DMS53 treated with DMSO at 0.1 percent for 48 hours (cell line): ENCODE measurements around the gene THRA.

Experiments
- DNase-seq: peaks from one replicate; lab custom pipeline; 2025; ENCODE audit not compliant: unreplicated experiment; lab: John Stamatoyannopoulos, UW

Gene THRA

DNA sequence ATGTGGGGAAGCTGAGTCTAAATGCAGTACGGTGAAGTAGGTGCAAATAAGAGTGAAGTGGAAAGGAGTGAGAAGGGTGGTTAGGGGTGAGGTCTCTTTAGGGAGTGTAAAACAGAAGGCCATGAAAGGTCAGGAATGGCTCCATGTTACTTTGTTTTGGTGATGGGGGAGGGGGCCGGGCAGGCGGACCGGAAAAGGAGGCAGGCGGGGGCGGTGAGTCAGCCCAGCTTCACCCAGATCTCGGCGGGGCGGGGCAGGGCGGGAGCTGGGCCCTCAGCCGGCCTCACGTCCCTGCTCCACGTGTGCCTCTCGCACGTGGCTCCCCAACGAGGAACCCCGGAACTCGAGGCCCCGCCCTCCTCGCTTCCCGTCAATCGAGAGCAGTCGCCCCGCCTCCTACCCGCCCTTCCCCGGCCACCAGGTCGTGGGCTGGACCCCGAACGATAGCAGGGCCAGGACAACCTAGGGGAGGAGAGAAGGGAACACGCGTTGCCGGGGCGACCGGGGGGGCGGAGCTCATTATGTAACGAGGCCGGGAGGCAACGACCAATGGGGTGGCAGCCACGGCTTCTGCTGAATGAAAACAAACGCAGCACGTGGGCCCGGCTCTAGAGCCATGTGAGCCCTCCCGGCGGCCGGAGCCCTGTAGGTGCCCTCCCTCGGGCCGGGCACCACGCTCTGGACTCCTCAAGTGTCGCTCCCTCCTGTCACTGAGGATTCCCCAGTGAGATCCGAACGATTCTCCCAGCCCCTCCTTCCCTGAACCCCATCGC is 36.3 kb downstream of the THRA start:
- peak; percentile 86 for DNase-seq

DNA sequence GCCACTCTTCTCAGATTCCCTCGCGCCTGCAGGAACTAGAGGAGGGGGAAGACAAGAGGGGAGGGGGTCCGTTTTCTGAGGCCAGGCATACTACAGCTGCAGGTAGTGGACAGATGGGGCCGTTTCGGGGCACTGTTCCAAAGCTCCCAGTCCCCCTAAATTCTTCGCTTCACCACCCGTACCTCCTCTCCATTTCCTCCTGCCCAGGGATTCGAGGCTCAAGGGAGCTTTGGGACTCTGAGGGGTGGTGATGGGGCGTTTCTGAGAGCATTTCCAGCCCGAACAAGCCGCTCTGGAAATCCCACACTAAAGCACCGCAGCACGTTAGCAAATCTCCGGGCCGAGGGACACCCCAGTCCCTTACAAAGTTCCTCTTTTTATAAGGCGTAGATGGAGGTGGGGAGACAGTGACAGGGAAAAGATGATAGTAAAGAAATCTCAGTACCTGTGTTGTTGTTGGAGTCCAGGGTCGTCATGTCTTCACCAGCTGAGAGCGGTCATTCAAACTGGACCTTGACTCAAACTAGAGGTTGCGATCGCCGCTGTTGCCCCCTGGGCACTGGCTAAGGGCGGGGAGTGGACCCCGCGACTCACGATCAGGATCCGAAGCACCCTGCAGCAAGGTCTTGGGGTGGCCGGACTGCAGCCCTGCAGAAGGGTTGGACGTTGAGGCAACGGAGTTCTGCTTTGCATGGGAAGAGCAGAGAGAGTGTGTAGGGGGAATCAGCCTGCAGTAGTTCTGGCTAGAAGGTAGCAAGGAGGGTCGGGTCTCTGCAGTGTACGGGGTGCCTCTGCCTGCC is 37.1 kb downstream of the THRA start:
- DNase-seq: no peak

DNA sequence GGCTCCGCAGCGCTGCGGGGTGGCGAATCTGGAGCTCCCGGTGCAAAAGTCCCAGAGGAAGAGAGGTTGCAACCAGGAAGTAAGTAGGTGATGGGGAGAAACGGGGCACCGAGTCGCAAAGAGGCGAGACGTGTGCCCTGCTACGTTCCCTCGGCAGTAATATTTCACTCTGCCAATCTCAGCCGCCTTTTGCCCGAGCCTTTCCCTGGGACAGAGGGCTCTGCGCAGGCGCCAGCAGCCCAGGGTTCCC is 37.6 kb downstream of the THRA start, which contains the start of gene NR1D1:
NR1D1 (minus strand) TSS at position 171 of the 250 bp plus-strand sequence. CDS start 495 bp downstream, outside the sequence.
- DNase-seq: no peak

GRCh38 chr17:40100669-40101366 is 38.1 kb downstream of the THRA start:
- DNase-seq: peak; percentile 88

DNA sequence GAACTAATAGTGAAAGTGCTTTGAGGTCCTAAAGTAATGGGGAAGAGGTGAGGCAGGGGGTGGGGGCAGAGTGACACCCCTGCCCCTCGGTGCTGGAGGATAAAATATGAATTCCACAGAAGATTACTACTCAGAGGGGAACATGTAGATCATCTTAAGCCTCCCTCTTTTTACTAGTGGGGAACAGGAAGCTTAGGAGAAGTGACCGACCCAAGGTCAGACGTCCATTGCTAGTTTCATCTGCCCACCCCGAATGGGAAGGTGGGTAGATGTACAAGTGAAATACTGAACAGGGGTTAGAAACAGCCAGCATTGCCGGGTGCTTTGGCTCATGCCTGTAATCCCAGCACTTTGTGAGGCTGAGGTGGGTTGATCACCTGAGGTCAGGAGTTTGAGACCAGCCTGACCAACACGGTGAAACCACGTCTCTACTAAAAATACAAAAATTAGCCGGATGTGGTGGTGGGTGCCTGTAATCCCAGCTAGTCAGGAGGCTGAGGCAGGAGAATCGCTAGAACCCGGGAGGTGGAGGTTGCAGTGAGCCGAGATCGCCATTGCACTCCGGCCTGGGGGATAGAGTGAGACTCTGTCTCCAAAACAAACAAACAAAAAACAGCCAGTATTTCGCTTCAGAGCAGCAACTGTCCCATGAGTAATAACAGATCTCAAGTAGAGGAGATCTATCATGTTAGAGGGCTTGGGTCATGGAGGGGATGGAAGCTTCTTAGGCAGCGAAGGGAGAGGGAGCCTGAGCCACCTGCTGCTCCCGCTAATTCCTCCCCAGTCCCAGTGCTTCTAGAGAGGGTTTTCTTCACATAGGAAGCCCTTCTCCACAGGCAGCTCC is 38.8 kb downstream of the THRA start:
- no peak for DNase-seq

GRCh38 chr17:40103071-40103661 is 40.4 kb downstream of the THRA start:
- DNase-seq: no peak

DNA sequence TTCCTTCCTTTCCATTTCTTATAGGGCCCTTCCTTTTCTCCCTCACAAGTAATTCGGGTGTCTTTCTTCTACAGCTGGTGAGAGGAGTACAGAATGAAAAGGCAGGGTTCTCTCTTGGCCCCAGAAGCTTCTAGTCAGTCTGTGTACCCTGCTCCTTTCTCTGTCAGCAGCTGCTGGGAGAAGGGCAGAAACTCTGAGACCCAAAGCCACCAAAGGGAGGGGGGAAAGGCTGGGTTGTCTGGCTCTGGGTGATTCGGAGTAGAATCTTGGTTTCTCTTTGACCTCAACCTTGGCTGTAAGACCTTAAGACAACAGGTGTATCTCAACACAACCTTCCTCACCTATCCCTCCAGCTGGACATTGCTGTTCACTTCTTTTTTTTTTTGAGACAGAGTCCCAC is 40.9 kb downstream of the THRA start:
- DNase-seq: no peak

- DNase-seq: no peak
Observed at GRCh38 chr17:40104594-40105486, 42.1 kb downstream of the THRA start.

- DNase-seq: no peak
Observed at GRCh38 chr17:40105861-40106759, 43.3 kb downstream of the THRA start.

GRCh38 chr17:40106760-40107521 is 44.2 kb downstream of the THRA start:
- DNase-seq: no peak

GRCh38 chr17:40107522-40108174 is 44.9 kb downstream of the THRA start:
- no peak for DNase-seq

DNA sequence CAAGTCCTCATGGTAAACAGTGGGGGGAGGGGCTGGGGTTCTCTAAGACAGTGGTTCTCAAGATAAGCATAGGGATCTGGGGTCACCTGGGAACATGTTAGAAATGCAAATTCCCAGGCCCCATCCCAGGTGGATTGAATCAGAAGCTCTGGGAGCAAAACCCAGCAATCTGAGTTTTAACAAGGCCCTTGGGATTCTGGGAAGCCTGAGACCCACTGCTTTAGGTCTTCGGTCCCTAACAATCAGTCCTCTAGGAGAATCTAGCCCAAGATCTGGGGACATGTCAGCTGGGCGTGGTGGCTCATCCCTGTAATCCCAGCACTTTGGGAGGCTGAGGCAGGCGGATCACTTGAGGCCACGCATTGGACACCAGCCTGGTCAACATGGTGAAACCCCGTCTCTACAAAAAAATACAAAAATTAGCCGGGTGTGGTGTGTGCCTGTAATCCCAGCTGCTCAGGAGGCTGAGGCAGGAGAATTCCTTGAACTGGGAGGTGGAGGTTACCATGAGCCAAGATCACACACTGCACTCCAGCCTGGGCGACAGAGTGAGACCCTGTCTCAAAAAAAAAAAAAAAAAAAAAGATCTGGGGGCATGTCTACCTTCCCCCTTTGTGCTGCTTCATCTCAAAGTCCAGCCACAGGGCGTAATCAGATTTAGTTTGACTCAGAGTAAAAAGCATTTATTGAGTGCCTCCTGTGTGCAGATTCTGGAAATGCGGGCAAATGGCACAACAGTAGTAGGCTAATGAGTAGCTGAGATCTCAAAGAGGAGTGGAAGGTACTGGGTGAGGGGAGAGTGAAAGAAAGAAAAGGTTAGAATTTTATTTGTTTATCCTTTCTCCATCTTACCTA is 46.4 kb downstream of the THRA start:
- DNase-seq: no peak

GRCh38 chr17:40110026-40110845 is 47.5 kb downstream of the THRA start:
- DNase-seq: no peak

DNA sequence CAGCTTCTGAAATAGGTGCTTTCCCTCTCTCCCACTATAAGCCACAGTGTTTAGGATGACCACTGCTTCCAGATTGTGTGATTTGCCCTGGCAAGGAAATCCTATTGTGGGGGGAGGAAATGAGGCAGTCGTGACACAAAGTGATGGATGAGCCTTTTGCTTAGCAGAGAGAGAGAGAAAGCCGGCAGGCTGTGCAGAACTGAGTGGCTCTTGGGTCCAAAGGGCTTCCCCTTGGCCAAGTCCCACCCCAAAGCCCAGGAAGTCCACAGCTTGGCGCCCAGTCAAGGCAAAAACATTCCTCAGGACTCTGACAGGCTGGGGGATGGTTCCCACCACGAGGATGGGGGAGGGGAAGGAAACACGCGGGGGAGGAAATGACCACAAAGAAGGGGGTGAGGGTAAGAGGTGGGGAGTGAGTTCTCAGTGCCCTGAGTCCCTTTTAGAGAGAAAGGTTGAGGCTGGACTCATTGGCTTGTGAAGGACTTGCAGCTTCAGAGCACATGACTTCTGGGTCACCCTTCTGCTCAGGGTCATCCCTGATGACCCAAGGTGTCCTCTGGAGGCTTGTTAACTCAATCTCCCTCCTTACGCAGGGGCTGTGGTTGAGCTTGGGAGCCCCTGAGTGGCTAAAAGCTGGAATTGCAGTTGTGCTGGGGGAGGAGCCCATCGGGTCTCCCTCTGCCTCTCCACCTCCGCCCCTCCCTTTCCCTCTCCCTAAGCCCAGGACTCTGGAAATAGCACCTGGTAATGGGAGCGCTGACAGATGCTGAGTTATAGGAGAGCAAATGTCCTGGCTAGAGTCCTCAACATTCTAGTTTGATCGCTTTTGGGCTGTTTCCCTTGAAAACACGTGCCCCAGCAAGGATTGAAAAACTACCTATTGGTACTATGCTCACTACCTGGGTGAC is 48.7 kb downstream of the THRA start:
- DNase-seq: peak; percentile 84
